Small intestine (tissue), 7 donors: ENCODE measurements around the gene HS3ST5. TPM values are rescaled to one million over a fixed set of nuclear protein-coding genes. Genes with fewer than 3 reads are reported as not detected.
"Not testable (repeated sequence)": the region's sequence is repeated elsewhere in the genome, so short reads cannot be mapped to it uniquely, and the experiment has no call there.

Experiments used
- DNase-seq, 2 donors: peaks; one replicate each; pipeline versions ENCODE4 v3.0.0 to v3.0.0-alpha.2; 2013
- FAIRE-seq: peaks from 2 replicates; lab custom pipeline; 2012; peaks lifted over from hg19 to GRCh38; lab: Jason Lieb, UNC
- H3K27ac ChIP-seq, 3 donors: one replicate each; pipeline ENCODE4 v1.5.1; 2013; ENCODE audit warnings: low read length in 2 of 3, mild to moderate bottlenecking in 2 of 3, control low read depth in 1 of 3, inconsistent platforms in 1 of 3, low read depth in 1 of 3, moderate library complexity in 1 of 3
- H3K27me3 ChIP-seq, 3 donors: one replicate each; pipeline ENCODE4 v1.6.1; 2013; ENCODE audit warnings: low read length in 3 of 3, inconsistent platforms in 1 of 3; ENCODE audit not compliant: control insufficient read depth in 3 of 3, insufficient read depth in 3 of 3
- H3K36me3 ChIP-seq, 3 donors: one replicate each; pipeline ENCODE4 v1.6.1; 2013; ENCODE audit warnings: low read length in 3 of 3, inconsistent platforms in 1 of 3, low read depth in 1 of 3, mild to moderate bottlenecking in 1 of 3, moderate library complexity in 1 of 3; ENCODE audit not compliant: control insufficient read depth in 3 of 3, insufficient read depth in 2 of 3
- H3K4me1 ChIP-seq, 3 donors: one replicate each; pipeline ENCODE4 v1.6.1; 2013; ENCODE audit warnings: low read length in 2 of 3, inconsistent platforms in 1 of 3, low read depth in 1 of 3, mild to moderate bottlenecking in 1 of 3, moderate library complexity in 1 of 3; ENCODE audit not compliant: control insufficient read depth in 3 of 3, insufficient read depth in 2 of 3
- H3K4me3 ChIP-seq, 3 donors: one replicate each; pipeline ENCODE4 v1.5.1; 2013; ENCODE audit warnings: low read length in 3 of 3, control low read depth in 1 of 3, inconsistent platforms in 1 of 3, low read depth in 1 of 3, mild to moderate bottlenecking in 1 of 3, moderate library complexity in 1 of 3
- H3K9me3 ChIP-seq, 2 donors: one replicate each; pipeline ENCODE4 v1.6.1; 2013; ENCODE audit warnings: low read depth in 1 of 2, low read length in 1 of 2; ENCODE audit not compliant: control insufficient read depth in 2 of 2, insufficient read depth in 1 of 2
- WGBS, 3 donors: extraction: QIAGEN DNeasy Blood & Tissue Kit; methylation state at CpG; one replicate each; pipeline ENCODE4 v1.1.7; 2013; 5-methylcytosine and 5-hydroxymethylcytosine counted together
- polyA plus RNA-seq, 4 donors: library from polyadenylated mRNA; stranded (reverse) in 3 of 4; unstranded in 1 of 4; fragments of 200-250 nt in 3 of 4; fragments of 120-200 nt in 1 of 4; gene quantifications; one replicate each; pipeline versions ENCODE4 v1.2.1 to v1.2.3, GENCODE V29; 2013
- donor health status: healthy with polysubstance abuse.
- donor health status: control.
- donor health status: control.
- donor health status: Bipolar disorder and iron deficiency.
- donor health status: healthy.

Gene HS3ST5
- polyA plus RNA-seq, 4 donors = 0.46 to 0.92 TPM; not detected in 2

DNA sequence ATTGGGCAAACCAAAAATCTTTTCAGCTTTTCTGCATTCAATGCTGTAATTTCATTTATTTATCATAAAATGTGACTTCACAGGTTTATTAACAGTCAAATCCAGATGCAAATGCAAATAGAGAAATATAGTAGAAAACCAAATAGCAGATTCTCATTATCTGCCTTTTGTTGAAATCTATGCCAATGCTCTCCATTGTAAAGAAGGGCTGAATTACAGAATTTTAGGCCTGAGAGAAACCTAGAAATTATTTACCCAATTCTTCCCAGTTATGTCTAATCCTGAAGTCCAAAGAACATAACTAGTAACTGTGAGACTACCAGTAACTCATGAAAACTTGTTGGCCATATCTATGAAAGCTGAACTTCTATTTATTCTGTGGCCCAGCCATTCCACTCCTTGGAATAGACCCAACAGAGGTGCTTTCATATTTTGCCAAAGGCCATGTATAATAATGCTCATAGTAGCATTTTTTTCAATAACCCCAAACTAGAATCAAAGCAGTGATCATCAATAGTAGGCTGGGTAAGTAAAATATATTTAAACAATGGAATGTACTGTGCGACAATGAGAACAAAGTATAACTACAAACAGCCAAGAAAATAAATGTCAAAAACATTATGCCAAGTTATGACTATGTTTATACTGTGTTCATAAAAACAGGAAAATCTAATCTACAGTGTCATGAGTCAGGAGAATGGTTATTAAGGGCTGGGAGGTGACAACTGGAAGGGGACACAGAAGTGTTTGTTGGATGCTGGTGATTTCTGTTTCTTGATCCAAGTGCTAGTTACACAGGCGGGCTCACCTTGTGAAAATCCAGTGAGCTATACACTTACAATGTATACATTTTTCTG is 183.8 kb downstream of the HS3ST5 start:
- WGBS, 3 donors = 29 to 62% (median 43%) methylated on average over 2 of the region's 2 CpGs
- peaks cover 0 to 9% (median 0%) of the 10 kb centered on the region in 3 donors for H3K4me1 ChIP-seq
- DNase-seq = no peak

GRCh38 chr6:114158411-114158810 is 184.4 kb downstream of the HS3ST5 start:
- DNase-seq = no peak
- H3K27me3 ChIP-seq = no peaks in the 10 kb centered on the region
- no peaks in the 10 kb centered on the region for H3K9me3 ChIP-seq
- H3K4me3 ChIP-seq = no peak overlapping the region
- WGBS, 3 donors = 66 to 83% (median 76%) methylated on average over 1 of the region's 1 CpG
- H3K4me1 ChIP-seq = peaks cover 0 to 9% (median 0%) of the 10 kb centered on the region in 3 donors
- H3K36me3 ChIP-seq = no peaks in the 10 kb centered on the region
- H3K27ac ChIP-seq = no peak overlapping the region
- no peak for FAIRE-seq

More for the DNA sequence above, 183.8 kb downstream of the HS3ST5 start:
- Histone ChIP-seq H3K27me3 (no peaks in the 10 kb centered on the region), H3K4me3 (no peak overlapping the region), H3K36me3 (no peaks in the 10 kb centered on the region), H3K9me3 (no peaks in the 10 kb centered on the region), H3K27ac (no peak overlapping the region)
- no peak for FAIRE-seq

- no peak for FAIRE-seq
- WGBS, 3 donors = 49 to 71% (median 60%) methylated on average over 2 of the region's 2 CpGs
Observed at GRCh38 chr6:114157848-114158247, 185.0 kb downstream of the HS3ST5 start.

GRCh38 chr6:114155763-114156162 is 187.1 kb downstream of the HS3ST5 start:
- WGBS, 3 donors = 74 to 85% (median 79%) methylated on average over 3 of the region's 3 CpGs

More at GRCh38 chr6:114157848-114158247, 185.0 kb downstream of the HS3ST5 start:
- Histone ChIP-seq H3K27me3 (no peaks in the 10 kb centered on the region), H3K36me3 (no peaks in the 10 kb centered on the region), H3K9me3 (no peaks in the 10 kb centered on the region), H3K4me3 (no peak overlapping the region), H3K27ac (no peak overlapping the region), H3K4me1 (peaks cover 0 to 9% (median 0%) of the 10 kb centered on the region in 3 donors)
- peak in 1 of 2 donors; percentile 13 for DNase-seq

DNA sequence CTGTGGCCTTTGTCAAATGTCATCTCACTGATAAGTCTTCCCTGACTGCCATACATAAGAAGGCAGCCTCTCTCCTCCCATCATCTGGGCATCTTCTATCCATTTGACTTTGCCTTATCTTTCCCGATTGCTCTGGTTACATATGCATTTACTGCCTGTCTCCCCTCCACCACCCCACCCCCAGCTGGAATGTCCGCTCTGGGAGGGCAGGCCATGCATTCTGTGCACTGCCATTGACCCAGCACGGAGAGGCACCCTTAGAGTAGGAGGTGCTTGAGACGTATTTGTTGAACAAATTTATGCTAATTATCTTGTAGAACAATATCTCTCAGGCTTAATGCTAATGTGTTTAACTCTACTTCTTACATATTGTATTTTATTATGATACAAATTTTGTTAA is 188.0 kb downstream of the HS3ST5 start:
- no peaks in the 10 kb centered on the region for H3K27me3 ChIP-seq
- H3K36me3 ChIP-seq = no peaks in the 10 kb centered on the region
- H3K9me3 ChIP-seq = no peaks in the 10 kb centered on the region
- no peak for DNase-seq
- FAIRE-seq = no peak
- H3K4me1 ChIP-seq = peaks cover 0 to 9% (median 0%) of the 10 kb centered on the region in 3 donors
- WGBS, 3 donors = 84 to 90% (median 85%) methylated on average over 4 of the region's 4 CpGs
- H3K4me3 ChIP-seq = no peak overlapping the region
- no peak overlapping the region for H3K27ac ChIP-seq

More at GRCh38 chr6:114155763-114156162, 187.1 kb downstream of the HS3ST5 start:
- Histone ChIP-seq H3K27ac (no peak overlapping the region), H3K9me3 (no peaks in the 10 kb centered on the region), H3K4me1 (peaks cover 0 to 9% (median 0%) of the 10 kb centered on the region in 3 donors), H3K36me3 (no peaks in the 10 kb centered on the region), H3K27me3 (no peaks in the 10 kb centered on the region), H3K4me3 (no peak overlapping the region)
- FAIRE-seq = no peak
- DNase-seq = no peak

DNA sequence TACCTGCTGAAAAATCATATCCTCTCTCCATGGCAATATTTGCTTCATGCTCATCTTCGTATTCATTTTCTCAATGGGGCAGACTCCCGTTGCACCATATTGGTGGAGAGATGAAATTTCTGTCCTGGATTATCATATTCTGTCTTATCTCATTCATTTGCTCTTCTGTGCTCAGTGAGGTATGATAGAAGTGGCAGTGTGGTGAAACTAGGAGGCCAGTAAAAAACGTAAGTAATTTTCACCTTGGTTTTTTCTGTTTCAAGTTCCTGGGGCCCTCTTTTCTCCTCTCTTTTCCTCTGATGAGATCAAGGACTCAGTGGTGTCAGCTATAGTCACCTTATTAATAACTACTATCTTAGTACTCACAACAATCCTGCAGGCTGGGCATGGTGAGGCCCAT is 189.4 kb downstream of the HS3ST5 start:
- peaks cover 0 to 5% (median 0%) of the 10 kb centered on the region in 3 donors for H3K4me1 ChIP-seq
- 83 to 90% (median 85%) methylated on average over 3 of the region's 3 CpGs for WGBS, 3 donors
- no peak for FAIRE-seq

GRCh38 chr6:114151064-114151690 is 191.6 kb downstream of the HS3ST5 start:
- H3K36me3 ChIP-seq = no peaks in the 10 kb centered on the region
- no peaks in the 10 kb centered on the region for H3K4me1 ChIP-seq
- H3K4me3 ChIP-seq = no peak overlapping the region
- no peak for DNase-seq
- peaks cover 0 to 4% of the 10 kb centered on the region in 2 donors for H3K9me3 ChIP-seq
- WGBS, 3 donors = 20 to 70% (median 45%) methylated on average over 3 of the region's 3 CpGs
- FAIRE-seq = no peak
- H3K27me3 ChIP-seq = no peaks in the 10 kb centered on the region
- no peak overlapping the region for H3K27ac ChIP-seq

More for the DNA sequence above, 189.4 kb downstream of the HS3ST5 start:
- DNase-seq = no peak
- H3K4me3 ChIP-seq = no peak overlapping the region
- no peaks in the 10 kb centered on the region for H3K9me3 ChIP-seq
- H3K27me3 ChIP-seq = no peaks in the 10 kb centered on the region
- H3K27ac ChIP-seq = no peak overlapping the region
- H3K36me3 ChIP-seq = no peaks in the 10 kb centered on the region

DNA sequence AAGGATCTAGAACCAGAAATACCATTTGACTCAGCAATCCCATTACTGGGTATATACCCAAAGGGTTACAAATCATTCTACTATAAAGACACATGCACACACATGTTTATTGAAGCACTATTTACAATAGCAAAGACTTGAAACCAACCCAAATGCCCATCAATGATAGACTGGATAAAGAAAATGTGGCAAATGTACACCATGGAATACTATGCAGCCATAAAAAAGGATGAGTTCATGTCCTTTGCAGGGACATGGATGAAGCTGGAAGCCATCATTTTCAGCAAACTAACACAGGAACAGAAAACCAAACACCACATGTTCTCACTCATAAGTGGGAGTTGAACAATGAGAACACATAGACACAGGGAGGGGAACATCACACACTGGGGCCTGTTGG is 193.6 kb downstream of the HS3ST5 start:
- FAIRE-seq, H3K4me1 ChIP-seq, H3K27ac ChIP-seq, DNase-seq, H3K36me3 ChIP-seq, H3K4me3 ChIP-seq, H3K27me3 ChIP-seq, H3K9me3 ChIP-seq: not testable (repeated sequence)
